ENCODE data around the gene FYN. TPM values are rescaled to one million over a fixed set of nuclear protein-coding genes. Genes with fewer than 3 reads are reported as not detected.
A peak's percentile ranks its signal among the peaks of the same experiment; 100 is the strongest.

FYN gene
- total and polyA plus RNA-seq, 2 donors = 93.9 to 97.6 TPM

DNA sequence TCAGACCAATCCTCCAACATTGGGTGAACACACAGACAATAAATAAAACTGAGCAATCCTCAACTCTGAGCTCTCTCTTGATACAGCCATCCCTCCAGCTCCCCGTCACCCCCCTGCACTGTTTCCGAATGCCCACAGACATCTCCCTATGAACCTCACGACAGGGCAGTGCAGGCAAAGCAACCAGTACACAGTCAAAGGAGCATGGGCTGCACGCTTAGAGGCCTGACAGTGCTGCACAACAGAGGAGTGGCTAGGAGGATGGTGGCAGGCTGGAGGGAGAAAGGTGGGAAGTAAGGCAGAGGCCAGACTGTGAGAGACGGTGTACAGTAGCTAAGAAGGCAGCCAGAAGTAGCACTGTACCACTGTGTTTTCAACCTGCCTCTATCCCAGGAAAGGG, 24.0 kb downstream of the FYN start:
- Histone ChIP-seq H3K9me3 (ENCODE audit: control insufficient read depth in 2 of 2, insufficient read depth in 1 of 2, low read length in 1 of 2) (no peaks in the 10 kb centered on the region), H3K4me1 (ENCODE audit: control insufficient read depth in 2 of 2, insufficient read depth in 2 of 2, low read length in 2 of 2) (peaks cover 32 to 54% of the 10 kb centered on the region in 2 donors), H3K27ac (ENCODE audit: low read depth in 1 of 2, low read length in 1 of 2) (no peak overlapping the region), H3K36me3 (ENCODE audit: control insufficient read depth in 2 of 2, insufficient read depth in 2 of 2, low read length in 1 of 2) (peaks cover 0 to 30% of the 10 kb centered on the region in 2 donors), H3K27me3 (ENCODE audit: control insufficient read depth in 2 of 2, insufficient read depth in 1 of 2, low read length in 1 of 2) (no peaks in the 10 kb centered on the region), H3K4me3 (ENCODE audit: low read length in 2 of 2) (no peak overlapping the region)
- DNase-seq (ENCODE audit: low read depth in 6 of 9, low spot score in 9 of 9) = no peak
- WGBS = 98% methylated on average over 5 of the region's 5 CpGs

DNA sequence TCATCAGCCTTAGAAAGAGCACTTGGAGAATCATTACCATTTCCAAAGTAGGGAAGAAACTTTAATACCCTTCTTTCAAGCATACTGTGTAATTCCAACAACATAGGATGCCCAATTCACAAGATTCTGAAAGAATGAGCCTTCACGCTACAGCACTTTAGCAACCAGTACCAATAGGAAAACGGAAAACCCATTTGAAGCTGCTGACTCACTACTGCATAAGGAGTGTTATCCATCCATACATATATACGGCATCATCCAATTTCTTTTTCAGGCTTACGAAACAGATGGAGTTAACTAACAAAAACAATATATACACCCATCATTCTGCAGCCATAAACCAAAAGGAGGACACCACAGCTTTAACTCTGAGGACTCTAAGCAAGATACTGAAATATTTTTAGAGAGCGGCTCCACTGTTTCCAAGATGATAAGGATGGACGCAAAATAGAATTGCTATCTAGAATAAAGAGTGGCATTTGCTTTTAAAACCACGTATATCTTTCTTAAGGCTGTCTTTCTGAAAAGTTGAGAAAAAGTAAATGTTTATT, 24.9 kb downstream of the FYN start:
- peaks cover 0 to 21% of the 10 kb centered on the region in 2 donors for H3K36me3 ChIP-seq (ENCODE audit: control insufficient read depth in 2 of 2, insufficient read depth in 2 of 2, low read length in 1 of 2)
- no peaks in the 10 kb centered on the region for H3K27me3 ChIP-seq (ENCODE audit: control insufficient read depth in 2 of 2, insufficient read depth in 1 of 2, low read length in 1 of 2)
- H3K4me1 ChIP-seq (ENCODE audit: control insufficient read depth in 2 of 2, insufficient read depth in 2 of 2, low read length in 2 of 2) = peaks cover 40 to 64% of the 10 kb centered on the region in 2 donors
- H3K9me3 ChIP-seq (ENCODE audit: control insufficient read depth in 2 of 2, insufficient read depth in 1 of 2, low read length in 1 of 2) = no peaks in the 10 kb centered on the region
- H3K27ac ChIP-seq (ENCODE audit: low read depth in 1 of 2, low read length in 1 of 2) = no peak overlapping the region
- no peak overlapping the region for H3K4me3 ChIP-seq (ENCODE audit: low read length in 2 of 2)
- 97% methylated on average over 7 of the region's 7 CpGs for WGBS
- DNase-seq (ENCODE audit: low read depth in 6 of 9, low spot score in 9 of 9) = no peak

DNA sequence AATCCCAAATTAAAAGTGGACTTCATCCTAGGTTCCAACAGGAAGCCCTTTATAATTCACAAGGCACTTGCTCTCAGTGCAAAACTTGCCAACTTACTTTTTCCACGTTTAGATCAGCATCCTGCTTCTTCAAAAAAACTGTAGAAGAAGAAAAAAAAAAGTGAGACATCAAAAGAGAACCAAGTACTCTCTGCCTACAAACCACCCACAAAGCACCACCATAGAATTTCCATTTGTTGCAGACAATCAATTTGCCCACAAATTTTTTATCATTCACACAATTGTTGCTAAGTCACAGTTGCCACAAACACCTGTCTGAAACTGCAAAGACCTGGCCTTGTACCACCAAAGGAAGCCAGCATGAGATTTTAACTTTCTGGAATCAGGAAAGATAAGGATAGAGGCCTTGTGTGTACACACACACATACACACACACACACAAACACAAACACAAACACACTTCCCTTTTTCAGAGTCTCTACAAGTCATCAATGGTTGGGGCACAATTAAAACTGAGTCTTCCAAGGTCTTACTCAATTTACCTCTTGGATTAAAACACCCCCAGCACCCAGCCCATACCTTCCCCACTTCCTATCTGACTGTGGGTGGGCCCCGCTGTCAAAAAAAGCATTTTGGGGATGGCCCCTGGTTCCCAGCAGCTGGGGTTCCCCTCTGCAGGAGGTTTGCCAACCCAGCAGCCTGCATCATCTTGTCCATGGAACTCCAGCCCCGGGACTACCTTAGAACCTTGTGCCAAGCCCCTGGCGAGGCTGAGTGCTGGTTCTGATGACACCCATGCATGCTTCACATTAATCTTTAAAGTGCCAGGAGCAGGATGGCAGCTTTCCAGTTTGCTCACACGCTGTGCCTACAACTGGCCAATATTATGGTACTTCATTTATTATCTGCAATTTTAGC, 26.5 kb downstream of the FYN start:
- H3K4me3 ChIP-seq (ENCODE audit: low read length in 2 of 2) = no peak overlapping the region
- 63% methylated on average over 5 of the region's 5 CpGs for WGBS
- H3K4me1 ChIP-seq (ENCODE audit: control insufficient read depth in 2 of 2, insufficient read depth in 2 of 2, low read length in 2 of 2) = peaks cover 49 to 75% of the 10 kb centered on the region in 2 donors
- peaks cover 0 to 19% of the 10 kb centered on the region in 2 donors for H3K36me3 ChIP-seq (ENCODE audit: control insufficient read depth in 2 of 2, insufficient read depth in 2 of 2, low read length in 1 of 2)
- peak in 5 of 9 donors; percentile 46 to 79 (median 53) for DNase-seq (ENCODE audit: low read depth in 6 of 9, low spot score in 9 of 9)
- no peaks in the 10 kb centered on the region for H3K9me3 ChIP-seq (ENCODE audit: control insufficient read depth in 2 of 2, insufficient read depth in 1 of 2, low read length in 1 of 2)
- H3K27ac ChIP-seq (ENCODE audit: low read depth in 1 of 2, low read length in 1 of 2) = peak overlapping the region; percentile 58 to 72
- H3K27me3 ChIP-seq (ENCODE audit: control insufficient read depth in 2 of 2, insufficient read depth in 1 of 2, low read length in 1 of 2) = no peaks in the 10 kb centered on the region

DNA sequence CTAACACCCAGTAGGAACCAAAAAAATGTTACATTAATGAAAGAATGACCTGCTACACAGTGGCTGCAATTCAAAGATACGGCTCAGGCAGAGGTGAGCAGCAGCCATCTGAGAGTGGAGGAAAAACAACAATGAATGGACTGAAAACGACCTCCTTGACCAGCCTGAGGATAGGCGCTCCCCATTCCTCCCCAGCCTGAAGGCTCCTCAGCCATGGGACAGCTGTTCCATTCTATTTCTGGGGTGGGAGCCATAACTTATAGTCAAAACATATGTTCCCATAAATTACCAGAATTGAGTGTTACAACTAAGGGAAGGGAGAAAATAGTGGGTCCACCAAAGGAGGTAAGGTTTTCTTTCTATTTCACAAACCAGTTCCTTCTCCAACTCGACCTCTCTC, 27.2 kb downstream of the FYN start:
- Histone ChIP-seq H3K9me3 (ENCODE audit: control insufficient read depth in 2 of 2, insufficient read depth in 1 of 2, low read length in 1 of 2) (no peaks in the 10 kb centered on the region), H3K27ac (ENCODE audit: low read depth in 1 of 2, low read length in 1 of 2) (peak overlapping the region in 1 of 2 donors; percentile 72), H3K4me1 (ENCODE audit: control insufficient read depth in 2 of 2, insufficient read depth in 2 of 2, low read length in 2 of 2) (peaks cover 54 to 81% of the 10 kb centered on the region in 2 donors), H3K27me3 (ENCODE audit: control insufficient read depth in 2 of 2, insufficient read depth in 1 of 2, low read length in 1 of 2) (no peaks in the 10 kb centered on the region), H3K4me3 (ENCODE audit: low read length in 2 of 2) (no peak overlapping the region), H3K36me3 (ENCODE audit: control insufficient read depth in 2 of 2, insufficient read depth in 2 of 2, low read length in 1 of 2) (peaks cover 0 to 19% of the 10 kb centered on the region in 2 donors)
- 93% methylated on average over 4 of the region's 4 CpGs for WGBS
- no peak for DNase-seq (ENCODE audit: low read depth in 6 of 9, low spot score in 9 of 9)

DNA sequence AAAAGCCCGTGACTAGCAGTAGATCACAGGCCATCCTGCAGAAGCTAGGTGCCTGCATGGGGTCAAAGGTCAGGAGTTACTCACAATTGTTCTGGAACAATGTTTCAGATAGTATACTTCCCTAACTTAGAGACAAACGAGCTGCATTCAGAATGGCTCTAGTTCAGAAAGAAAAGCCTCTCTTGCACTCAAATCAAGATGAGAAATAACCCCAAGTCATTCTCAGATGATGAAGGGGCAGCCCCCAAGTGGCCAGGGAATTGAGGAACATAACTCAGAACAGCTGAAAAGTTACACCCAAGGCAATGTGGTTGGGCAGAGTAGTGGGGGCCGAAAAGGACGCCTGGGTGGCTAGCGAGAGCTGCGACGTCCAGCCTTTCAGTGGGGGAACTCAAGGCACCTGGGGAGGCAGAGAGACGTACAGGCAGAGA, 27.8 kb downstream of the FYN start:
- H3K27ac ChIP-seq (ENCODE audit: low read depth in 1 of 2, low read length in 1 of 2) = peak overlapping the region in 1 of 2 donors; percentile 72
- H3K4me3 ChIP-seq (ENCODE audit: low read length in 2 of 2) = no peak overlapping the region
- 86% methylated on average over 8 of the region's 8 CpGs for WGBS
- no peaks in the 10 kb centered on the region for H3K9me3 ChIP-seq (ENCODE audit: control insufficient read depth in 2 of 2, insufficient read depth in 1 of 2, low read length in 1 of 2)
- DNase-seq (ENCODE audit: low read depth in 6 of 9, low spot score in 9 of 9) = no peak
- H3K27me3 ChIP-seq (ENCODE audit: control insufficient read depth in 2 of 2, insufficient read depth in 1 of 2, low read length in 1 of 2) = no peaks in the 10 kb centered on the region
- H3K36me3 ChIP-seq (ENCODE audit: control insufficient read depth in 2 of 2, insufficient read depth in 2 of 2, low read length in 1 of 2) = peaks cover 0 to 19% of the 10 kb centered on the region in 2 donors
- peaks cover 56 to 81% of the 10 kb centered on the region in 2 donors for H3K4me1 ChIP-seq (ENCODE audit: control insufficient read depth in 2 of 2, insufficient read depth in 2 of 2, low read length in 2 of 2)

DNA sequence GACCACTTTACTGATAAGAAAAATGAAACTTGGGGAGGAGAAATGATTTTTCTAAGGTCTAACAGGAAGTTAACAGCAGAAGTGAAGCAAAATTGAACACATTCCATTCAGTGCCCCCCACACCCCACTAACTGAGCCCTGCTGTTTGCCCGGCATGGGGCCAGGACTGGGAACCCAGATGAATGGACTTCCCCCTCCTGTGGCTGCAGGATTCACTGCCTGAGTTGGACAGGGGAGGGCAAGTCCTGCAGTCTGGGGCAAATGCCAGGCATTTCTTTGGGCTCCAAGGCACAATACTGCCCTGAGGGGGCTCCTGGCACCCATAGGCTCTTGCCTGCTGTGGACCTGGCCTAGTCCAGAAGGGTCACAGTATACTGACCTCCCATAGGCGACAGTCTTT, 28.3 kb downstream of the FYN start:
- H3K9me3 ChIP-seq (ENCODE audit: control insufficient read depth in 2 of 2, insufficient read depth in 1 of 2, low read length in 1 of 2) = no peaks in the 10 kb centered on the region
- H3K4me3 ChIP-seq (ENCODE audit: low read length in 2 of 2) = no peak overlapping the region
- no peaks in the 10 kb centered on the region for H3K27me3 ChIP-seq (ENCODE audit: control insufficient read depth in 2 of 2, insufficient read depth in 1 of 2, low read length in 1 of 2)
- WGBS = 79% methylated on average over 2 of the region's 2 CpGs
- peaks cover 60 to 83% of the 10 kb centered on the region in 2 donors for H3K4me1 ChIP-seq (ENCODE audit: control insufficient read depth in 2 of 2, insufficient read depth in 2 of 2, low read length in 2 of 2)
- peak overlapping the region; percentile 9 to 65 for H3K27ac ChIP-seq (ENCODE audit: low read depth in 1 of 2, low read length in 1 of 2)
- peak in 1 of 9 donors; percentile 35 for DNase-seq (ENCODE audit: low read depth in 6 of 9, low spot score in 9 of 9)
- H3K36me3 ChIP-seq (ENCODE audit: control insufficient read depth in 2 of 2, insufficient read depth in 2 of 2, low read length in 1 of 2) = peaks cover 0 to 19% of the 10 kb centered on the region in 2 donors

- H3K27me3 ChIP-seq (ENCODE audit: control insufficient read depth in 2 of 2, insufficient read depth in 1 of 2, low read length in 1 of 2) = no peaks in the 10 kb centered on the region
- no peaks in the 10 kb centered on the region for H3K9me3 ChIP-seq (ENCODE audit: control insufficient read depth in 2 of 2, insufficient read depth in 1 of 2, low read length in 1 of 2)
- H3K4me1 ChIP-seq (ENCODE audit: control insufficient read depth in 2 of 2, insufficient read depth in 2 of 2, low read length in 2 of 2) = peaks cover 60 to 82% of the 10 kb centered on the region in 2 donors
- 78% methylated on average over 4 of the region's 4 CpGs for WGBS
- H3K4me3 ChIP-seq (ENCODE audit: low read length in 2 of 2) = no peak overlapping the region
- H3K27ac ChIP-seq (ENCODE audit: low read depth in 1 of 2, low read length in 1 of 2) = peak overlapping the region; percentile 25 to 65
- peaks cover 0 to 19% of the 10 kb centered on the region in 2 donors for H3K36me3 ChIP-seq (ENCODE audit: control insufficient read depth in 2 of 2, insufficient read depth in 2 of 2, low read length in 1 of 2)
- peak in 1 of 9 donors; percentile 28 for DNase-seq (ENCODE audit: low read depth in 6 of 9, low spot score in 9 of 9)
These were observed 28.9 kb downstream of the FYN start for GRCh38 chr6:111844376-111844775.

DNA sequence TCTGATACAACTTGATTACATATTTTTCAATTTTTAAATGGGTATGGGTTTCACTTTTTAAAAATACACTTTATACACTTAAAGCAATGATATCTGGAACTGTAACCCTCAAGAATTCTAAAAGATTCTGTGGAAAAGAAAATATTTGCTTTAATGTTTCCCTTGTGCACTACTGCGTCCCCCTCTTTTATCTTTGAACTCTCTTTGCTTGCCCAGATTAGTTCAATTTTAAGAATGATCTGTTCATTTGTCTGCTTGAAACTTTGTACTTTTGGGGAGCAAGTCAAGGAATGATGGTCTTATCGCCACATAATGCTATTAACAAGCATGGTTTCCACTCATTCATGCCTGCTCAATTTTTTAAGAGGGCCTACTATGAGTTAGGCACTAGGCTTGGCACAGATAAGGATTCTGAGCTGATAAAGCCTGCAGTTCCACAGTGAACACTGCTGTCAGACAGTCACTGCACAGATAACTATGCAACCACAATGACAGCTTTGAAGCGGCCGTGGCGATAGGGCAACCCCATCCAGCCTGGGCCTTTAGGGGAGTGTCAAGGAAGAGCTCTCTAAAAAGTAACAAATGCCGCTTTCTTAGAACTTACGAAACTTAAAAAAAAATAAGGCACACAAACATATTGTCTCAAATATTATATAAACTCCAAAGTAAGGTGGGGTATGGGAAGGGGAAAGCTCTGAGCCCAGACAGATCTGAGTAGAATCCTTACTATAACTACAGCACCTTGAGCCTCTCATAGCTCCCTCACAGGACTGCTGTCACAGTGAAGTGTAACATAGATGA, 29.7 kb downstream of the FYN start:
- Histone ChIP-seq H3K27me3 (ENCODE audit: control insufficient read depth in 2 of 2, insufficient read depth in 1 of 2, low read length in 1 of 2) (no peaks in the 10 kb centered on the region), H3K4me1 (ENCODE audit: control insufficient read depth in 2 of 2, insufficient read depth in 2 of 2, low read length in 2 of 2) (peaks cover 60 to 81% of the 10 kb centered on the region in 2 donors), H3K4me3 (ENCODE audit: low read length in 2 of 2) (no peak overlapping the region), H3K36me3 (ENCODE audit: control insufficient read depth in 2 of 2, insufficient read depth in 2 of 2, low read length in 1 of 2) (peaks cover 0 to 24% of the 10 kb centered on the region in 2 donors), H3K27ac (ENCODE audit: low read depth in 1 of 2, low read length in 1 of 2) (peak overlapping the region; percentile 22 to 64), H3K9me3 (ENCODE audit: control insufficient read depth in 2 of 2, insufficient read depth in 1 of 2, low read length in 1 of 2) (no peaks in the 10 kb centered on the region)
- 38% methylated on average over 7 of the region's 7 CpGs for WGBS
- peak in 4 of 9 donors; percentile 28 to 63 (median 47) for DNase-seq (ENCODE audit: low read depth in 6 of 9, low spot score in 9 of 9)
